Panc1 (cell line): ENCODE measurements around the gene CLDN3. TPM values are rescaled to one million over a fixed set of nuclear protein-coding genes. Genes with fewer than 3 reads are reported as not detected.
A peak's percentile ranks its signal among the peaks of the same experiment; 100 is the strongest.

Source experiments
- ATAC-seq: fragments of 200-7000 bp; cut with Tn5 transposase; 2 replicates; pipeline ENCODE4 v1.9.1; 2020; ENCODE audit warnings: mild to moderate bottlenecking, moderate library complexity
- BruUV-seq: library from RNA; stranded (reverse); fragments of 400-500 nt; replicated peaks from 2 replicates; lab custom pipeline; 2021; lab: Mats Ljungman, UMichigan
- CTCF ChIA-PET: fragments of 300-600 bp; sonication (Branson Sonifier 250); formaldehyde crosslinking; loops from one replicate; lab custom pipeline; 2022; ENCODE audit warnings: antibody characterized with exemption; lab: Charles Lee
- POLR2A ChIA-PET: fragments of 300-600 bp; sonication (Branson Sonifier 250); formaldehyde crosslinking; loops from one replicate; lab custom pipeline; 2022; ENCODE audit warnings: antibody characterized with exemption; lab: Charles Lee
- DNase-seq: peaks from one replicate; pipeline ENCODE4 v3.0.0-alpha.2; 2010; ENCODE audit warnings: low read depth, low spot score
- H3K27ac ChIP-seq: 2 replicates; pipeline ENCODE4 v1.5.1; 2011; ENCODE audit warnings: mild to moderate bottlenecking, low read length, inconsistent platforms
- H3K27me3 ChIP-seq: fragments of 200-500 bp; sonication (Bioruptor generic); 2 replicates; pipeline ENCODE4 v1.6.0; 2014; ENCODE audit warnings: low read length, inconsistent platforms; ENCODE audit not compliant: control insufficient read depth, insufficient read depth
- H3K36me3 ChIP-seq: fragments of 200-500 bp; sonication (Bioruptor generic); 2 replicates; pipeline ENCODE4 v1.5.1; 2014; ENCODE audit warnings: inconsistent platforms, mild to moderate bottlenecking, low read length, moderate library complexity; ENCODE audit not compliant: control insufficient read depth, insufficient read depth
- H3K4me1 ChIP-seq: 2 replicates; pipeline ENCODE4 v1.5.1; 2011; ENCODE audit warnings: inconsistent platforms, mild to moderate bottlenecking, low read length, moderate library complexity; ENCODE audit not compliant: control insufficient read depth, insufficient read depth
- H3K4me3 ChIP-seq, 2 experiments: 2 replicates each; pipeline ENCODE4 v1.5.1; 2011 to 2012; ENCODE audit warnings: low read depth in 2 of 2, low read length in 2 of 2, mild to moderate bottlenecking in 2 of 2, inconsistent platforms in 1 of 2, moderate library complexity in 1 of 2
- H3K9me3 ChIP-seq: fragments of 200-500 bp; sonication (Bioruptor generic); 2 replicates; pipeline ENCODE4 v1.5.1; 2014; ENCODE audit warnings: low read depth, mild to moderate bottlenecking, inconsistent platforms, low read length, moderate library complexity; ENCODE audit not compliant: control insufficient read depth, insufficient read depth
- POLR2AphosphoS5 ChIP-seq: IDR thresholded peaks from 2 replicates; pipeline ENCODE4 v1.6.1; 2012; ENCODE audit warnings: mild to moderate bottlenecking, low read depth, low read length, moderate library complexity
- REST ChIP-seq, 2 experiments: IDR thresholded peaks; 2 replicates each; pipeline ENCODE4 v1.6.1; 2011 to 2012; ENCODE audit warnings: low read depth in 2 of 2, control low read depth in 1 of 2, low read length in 1 of 2, mild to moderate bottlenecking in 1 of 2, moderate library complexity in 1 of 2; ENCODE audit not compliant: insufficient read depth in 1 of 2
- SIN3A ChIP-seq: IDR thresholded peaks from 2 replicates; pipeline ENCODE4 v1.6.1; 2012; ENCODE audit warnings: low read depth, mild to moderate bottlenecking, low read length, moderate library complexity, borderline replicate concordance; ENCODE audit not compliant: insufficient read depth
- TCF7L2 ChIP-seq: IDR thresholded peaks from 2 replicates; pipeline ENCODE4 v1.6.1; 2011; ENCODE audit warnings: mild to moderate bottlenecking, low read depth, low read length, inconsistent platforms
- in situ Hi-C: cut with HindIII; loops from 2 replicates; pipeline ENCODE4 v1.10.0; 2016; ENCODE audit warnings: low sequenced_read_pairs, low pct_unique_long_range_greater_than_20kb
- intact Hi-C: fragments of 100-400 bp; cut with micrococcal nuclease; formaldehyde crosslinking; loops from one replicate; pipeline ENCODE4 v1.10.0; 2022; ENCODE audit not compliant: unreplicated experiment
- total RNA-seq: library from RNA; stranded (reverse); gene quantifications from one replicate; pipeline ENCODE4 v1.2.1, GENCODE V29; 2021; ENCODE audit not compliant: unreplicated experiment
- TF ChIP-seq, protein P1 (sequence below): fragments of 450-650 bp; IDR thresholded peaks from 2 replicates; pipeline ENCODE4 v1.5.1; 2017; ENCODE audit warnings: mild to moderate bottlenecking

CLDN3 gene
- total RNA-seq, 1 experiment from 2014 or later: 16.8 TPM

DNA sequence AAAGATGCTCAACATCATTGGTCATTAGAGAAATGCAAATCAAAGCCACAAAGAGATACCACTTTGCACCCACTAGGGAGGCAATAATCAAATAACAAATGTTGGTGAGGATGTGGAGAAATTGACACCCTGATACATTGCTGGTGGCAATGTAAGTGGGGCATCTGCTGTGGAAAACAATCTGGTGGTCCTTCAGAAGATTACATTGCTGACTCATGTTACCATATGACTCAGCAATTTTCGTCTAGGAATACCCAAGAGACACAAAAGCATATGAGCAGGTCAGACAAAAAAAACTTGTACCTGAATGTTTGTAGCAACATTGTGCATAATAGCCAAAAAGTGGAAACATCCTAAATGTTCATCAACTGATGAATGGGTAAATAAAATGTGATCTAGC lies 4.9 kb upstream of the CLDN3 start:
- in situ Hi-C loops: no loop called here
- CTCF ChIA-PET: no interaction called here
- DNase-seq: no peak

GRCh38 chr7:73773700-73774517 lies 3.8 kb upstream of the CLDN3 start:
- BruUV-seq: no TSS peak
- CTCF ChIA-PET: no interaction called here
- in situ Hi-C loops: no loop called here

More for the DNA sequence above, 4.9 kb upstream of the CLDN3 start:
- H3K27ac ChIP-seq: no peak overlapping the region
- no peaks in the 10 kb centered on the region for H3K9me3 ChIP-seq
- no peak overlapping the region for H3K4me3 ChIP-seq
- intact Hi-C loops: no loop called here
- BruUV-seq: TSS peak; percentile 65
- TF ChIP-seq TCF7L2 (no peak), POLR2AphosphoS5 (no peak), REST (IDR thresholded peaks at IDR 0.05; ENCODE audit: insufficient read depth in 1 of 2, low read depth in 2 of 2, low read length in 1 of 2) (no peak), SIN3A (no peak)
- TF ChIP-seq, protein P1, sequence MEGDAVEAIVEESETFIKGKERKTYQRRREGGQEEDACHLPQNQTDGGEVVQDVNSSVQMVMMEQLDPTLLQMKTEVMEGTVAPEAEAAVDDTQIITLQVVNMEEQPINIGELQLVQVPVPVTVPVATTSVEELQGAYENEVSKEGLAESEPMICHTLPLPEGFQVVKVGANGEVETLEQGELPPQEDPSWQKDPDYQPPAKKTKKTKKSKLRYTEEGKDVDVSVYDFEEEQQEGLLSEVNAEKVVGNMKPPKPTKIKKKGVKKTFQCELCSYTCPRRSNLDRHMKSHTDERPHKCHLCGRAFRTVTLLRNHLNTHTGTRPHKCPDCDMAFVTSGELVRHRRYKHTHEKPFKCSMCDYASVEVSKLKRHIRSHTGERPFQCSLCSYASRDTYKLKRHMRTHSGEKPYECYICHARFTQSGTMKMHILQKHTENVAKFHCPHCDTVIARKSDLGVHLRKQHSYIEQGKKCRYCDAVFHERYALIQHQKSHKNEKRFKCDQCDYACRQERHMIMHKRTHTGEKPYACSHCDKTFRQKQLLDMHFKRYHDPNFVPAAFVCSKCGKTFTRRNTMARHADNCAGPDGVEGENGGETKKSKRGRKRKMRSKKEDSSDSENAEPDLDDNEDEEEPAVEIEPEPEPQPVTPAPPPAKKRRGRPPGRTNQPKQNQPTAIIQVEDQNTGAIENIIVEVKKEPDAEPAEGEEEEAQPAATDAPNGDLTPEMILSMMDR: no peak
- POLR2A ChIA-PET: no interaction called here
- no peaks in the 10 kb centered on the region for H3K36me3 ChIP-seq
- H3K27me3 ChIP-seq: no peaks in the 10 kb centered on the region
- no peaks in the 10 kb centered on the region for H3K4me1 ChIP-seq
- ATAC-seq: no peak

More at GRCh38 chr7:73773700-73774517, 3.8 kb upstream of the CLDN3 start:
- no peaks in the 10 kb centered on the region for H3K27me3 ChIP-seq
- TF ChIP-seq SIN3A: no peak
- TF ChIP-seq TCF7L2: no peak
- TF ChIP-seq POLR2AphosphoS5: no peak
- no peak for TF ChIP-seq REST (IDR thresholded peaks at IDR 0.05; ENCODE audit: insufficient read depth in 1 of 2, low read depth in 2 of 2, low read length in 1 of 2)
- TF ChIP-seq, protein P1: no peak
- no peaks in the 10 kb centered on the region for H3K36me3 ChIP-seq
- intact Hi-C loops: no loop called here
- DNase-seq (no peak), ATAC-seq (no peak)
- H3K27ac ChIP-seq: no peak overlapping the region
- no peaks in the 10 kb centered on the region for H3K9me3 ChIP-seq
- H3K4me1 ChIP-seq: no peaks in the 10 kb centered on the region
- H3K4me3 ChIP-seq: no peak overlapping the region
- POLR2A ChIA-PET: interaction anchor here (0.6 kb wide), 1 partner anchor 27 kb away, joined by 4 read pairs; no protein-coding TSS in a partner anchor
